B cell (primary cell): ENCODE measurements around the gene ZNF304. TPM values are rescaled to one million over a fixed set of nuclear protein-coding genes. Genes with fewer than 3 reads are reported as not detected.

Source experiments
- ATAC-seq: fragments of 200-7000 bp; cut with Tn5 transposase; one replicate; pipeline ENCODE4 v1.10.0; 2021; ENCODE audit warnings: low read depth, mild to moderate bottlenecking, moderate number of reproducible peaks, moderate library complexity
- CTCF ChIA-PET: fragments of 350-600 bp; sonication (Branson Sonifier 250); formaldehyde crosslinking; loops from one replicate; lab custom pipeline; 2021; ENCODE audit warnings: antibody characterized with exemption, inconsistent platforms; lab: Charles Lee
- POLR2A ChIA-PET: fragments of 350-600 bp; sonication (Branson Sonifier 250); formaldehyde crosslinking; loops from one replicate; lab custom pipeline; 2021; ENCODE audit warnings: antibody characterized with exemption; lab: Charles Lee
- DNase-seq: peaks from one replicate; pipeline ENCODE4 v3.0.0; 2013
- H2AFZ ChIP-seq: 2 replicates; pipeline ENCODE4 v1.6.1; 2012; ENCODE audit warnings: mild to moderate bottlenecking, low read depth, low read length; ENCODE audit not compliant: insufficient read depth, poor library complexity, severe bottlenecking
- H3K27ac ChIP-seq, 2 donors: 1 replicate in 1 of 2; 2 replicates in 1 of 2; pipeline ENCODE4 v1.5.1; 2012 to 2013; ENCODE audit warnings: low read length in 2 of 2, mild to moderate bottlenecking in 2 of 2, moderate library complexity in 1 of 2
- H3K27me3 ChIP-seq, 4 experiments: fragments of 200-600 bp in 1 of 4; sonication (generic) in 1 of 4; replicated peaks in 1 of 4; 1 replicate in 2 of 4; 2 replicates in 2 of 4; pipeline versions ENCODE4 v1.6.1 to v1.7.0; 2013 to 2016; ENCODE audit warnings: low read length in 3 of 4, mild to moderate bottlenecking in 2 of 4, mixed read lengths in 1 of 4, moderate library complexity in 1 of 4; ENCODE audit not compliant: insufficient read depth in 4 of 4, control insufficient read depth in 3 of 4; ENCODE audit errors: control extremely low read depth in 1 of 4
- H3K36me3 ChIP-seq, 2 experiments: replicated peaks in 1 of 2; 1 replicate in 1 of 2; 2 replicates in 1 of 2; pipeline versions ENCODE4 v1.6.1 to v1.7.1; 2013; ENCODE audit warnings: low read length in 1 of 2; ENCODE audit not compliant: insufficient read depth in 2 of 2, control insufficient read depth in 1 of 2; ENCODE audit errors: control extremely low read depth in 1 of 2, extremely low read depth in 1 of 2
- H3K4me1 ChIP-seq, 2 donors: fragments of 200-600 bp in 1 of 2; sonication (generic) in 1 of 2; 1 replicate in 1 of 2; 2 replicates in 1 of 2; pipeline versions ENCODE4 v1.5.1 to v1.6.1; 2013 to 2017; ENCODE audit warnings: low read length in 2 of 2; ENCODE audit not compliant: control insufficient read depth in 2 of 2, insufficient read depth in 2 of 2
- H3K4me2 ChIP-seq: replicated peaks from 2 replicates; pipeline ENCODE3; 2012; ENCODE audit warnings: mild to moderate bottlenecking, low read depth, low read length; ENCODE audit not compliant: poor library complexity, severe bottlenecking
- H3K4me3 ChIP-seq, 5 experiments: fragments of 200-600 bp in 1 of 5; sonication (generic) in 1 of 5; 1 replicate in 3 of 5; 2 replicates in 2 of 5; pipeline versions ENCODE4 v1.5.1 to v1.7.0; 2011 to 2016; ENCODE audit warnings: low read length in 4 of 5, mild to moderate bottlenecking in 4 of 5, low read depth in 2 of 5, control low read depth in 1 of 5, moderate library complexity in 1 of 5; ENCODE audit not compliant: insufficient read depth in 1 of 5; ENCODE audit errors: control extremely low read depth in 1 of 5, extremely low read depth in 1 of 5
- H3K79me2 ChIP-seq: fragments of 200-600 bp; sonication (generic); one replicate; pipeline ENCODE4 v1.6.0; 2016; ENCODE audit warnings: low read length; ENCODE audit not compliant: control insufficient read depth, insufficient read depth
- H3K9ac ChIP-seq: fragments of 200-600 bp; sonication (generic); 2 replicates; pipeline ENCODE4 v1.6.1; 2017; ENCODE audit warnings: mild to moderate bottlenecking, low read length, moderate library complexity
- H3K9me3 ChIP-seq, 3 donors: one replicate each; pipeline versions ENCODE4 v1.6.1 to v1.7.1; 2013; ENCODE audit warnings: low read length in 2 of 3; ENCODE audit not compliant: control insufficient read depth in 2 of 3, insufficient read depth in 1 of 3; ENCODE audit errors: control extremely low read depth in 1 of 3
- H4K20me1 ChIP-seq: 2 replicates; pipeline ENCODE4 v1.6.0; 2012; ENCODE audit warnings: mild to moderate bottlenecking, low read length; ENCODE audit not compliant: insufficient read depth, control insufficient read depth, poor library complexity, severe bottlenecking
- H3K27ac Mint-ChIP-seq: one replicate; pipeline ENCODE4 v1.8.0; 2021; ENCODE audit warnings: mixed read lengths
- H3K27me3 Mint-ChIP-seq: one replicate; pipeline ENCODE4 v1.8.0; 2021; ENCODE audit warnings: mixed read lengths
- H3K4me1 Mint-ChIP-seq: one replicate; pipeline ENCODE4 v1.8.0; 2021; ENCODE audit warnings: mixed read lengths
- H3K4me3 Mint-ChIP-seq: one replicate; pipeline ENCODE4 v1.8.0; 2021; ENCODE audit warnings: mixed read lengths
- H3K9me3 Mint-ChIP-seq: one replicate; pipeline ENCODE4 v1.8.0; 2022; ENCODE audit warnings: mixed read lengths; ENCODE audit not compliant: insufficient read depth
- EZH2 ChIP-seq: IDR thresholded peaks from 2 replicates; pipeline ENCODE4 v1.6.1; 2012; ENCODE audit warnings: borderline replicate concordance, low read depth, mild to moderate bottlenecking, moderate library complexity, low read length; ENCODE audit not compliant: insufficient read depth, poor library complexity, severe bottlenecking
- WGBS: methylation state at CpG from one replicate; pipeline ENCODE4 v1.1.5; 2013; ENCODE audit warnings: missing lambda C conversion rate; ENCODE audit not compliant: insufficient coverage; 5-methylcytosine and 5-hydroxymethylcytosine counted together
- intact Hi-C: fragments of 100-400 bp; cut with micrococcal nuclease; formaldehyde crosslinking; loops from one replicate; pipeline ENCODE4 v1.10.0; 2022
- polyA plus RNA-seq: library from polyadenylated mRNA; depleted of rRNA; stranded (reverse); fragments of >200 nt; gene quantifications from 2 replicates; pipeline ENCODE4 v1.2.3, GENCODE V29; 2012
- total RNA-seq, 2 donors: library from RNA; stranded (reverse); fragments of 120-200 nt in 1 of 2; gene quantifications; 1 replicate in 1 of 2; 2 replicates in 1 of 2; pipeline versions ENCODE4 v1.2.3 to v1.2.4, GENCODE V29; 2013 to 2022
- TF ChIP-seq, protein P1 (sequence below): fragments of 200-600 bp; IDR thresholded peaks from one replicate; pipeline ENCODE4 v1.8.0; 2022; ENCODE audit warnings: antibody characterized with exemption, mild to moderate bottlenecking

The ZNF304 gene
- total and polyA plus RNA-seq, 2 donors (not counting 1 experiment from before 2014, with no cell fraction given) = 5.0 to 16.2 TPM

DNA sequence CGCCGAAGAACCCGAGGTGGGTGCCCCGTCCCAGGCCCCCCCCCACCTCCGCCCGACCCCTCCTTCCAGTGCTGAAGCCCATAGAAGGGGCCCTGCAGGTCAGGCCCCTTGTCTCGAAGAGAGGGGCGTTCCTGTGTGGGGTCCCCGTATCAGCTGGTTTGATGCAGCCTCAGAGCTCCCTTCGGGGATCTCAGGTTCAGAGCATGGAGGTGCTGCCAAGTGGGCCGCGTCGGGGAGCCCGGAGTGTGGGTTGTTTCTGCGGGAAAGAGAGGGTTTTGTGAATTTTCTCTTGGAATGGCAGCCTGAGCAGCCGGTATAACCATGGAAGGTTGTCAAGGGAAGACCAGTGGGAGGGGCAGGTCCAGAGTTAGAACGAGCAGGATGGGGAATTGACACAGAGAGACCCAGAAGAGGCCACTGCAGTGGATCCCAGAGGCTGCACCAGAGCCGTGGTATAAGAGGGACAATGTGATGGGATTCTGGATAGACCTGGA, 12.7 kb downstream of the ZNF304 start:
- DNase-seq = no peak
- Histone ChIP-seq H3K79me2 (peaks cover 24% of the 10 kb centered on the region), H3K4me3 (peak overlapping the region; percentile 56 to 80 (median 71)), H4K20me1 (no peaks in the 10 kb centered on the region), H3K4me1 (peaks cover 10 to 15% of the 10 kb centered on the region in 2 donors), H3K27me3 (no peaks in the 10 kb centered on the region), H3K9me3 (peaks cover 0 to 17% (median 0%) of the 10 kb centered on the region in 3 donors), H3K9ac (peak overlapping the region; percentile 80), H2AFZ (peak overlapping the region; percentile 93), H3K4me2 (peak overlapping the region; percentile 95), H3K27ac (peak overlapping the region; percentile 85 to 97), H3K36me3 (peaks cover 0 to 6% of the 10 kb centered on the region in 2 experiments)
- no peak for ATAC-seq
- no peaks in the 10 kb centered on the region for H3K9me3 Mint-ChIP-seq
- no peaks in the 10 kb centered on the region for H3K27me3 Mint-ChIP-seq
- intact Hi-C loops = loop anchor here (1.0 kb wide), 11 partner anchors 12 to 584 kb away; partner anchors contain the start of genes ZNF17, ZNF256, ZNF304 and ZNF416
- WGBS = 3% methylated on average over 12 of the region's 18 CpGs
- H3K4me1 Mint-ChIP-seq = peaks cover 17% of the 10 kb centered on the region
- no peak for TF ChIP-seq EZH2
- TF ChIP-seq, protein P1, sequence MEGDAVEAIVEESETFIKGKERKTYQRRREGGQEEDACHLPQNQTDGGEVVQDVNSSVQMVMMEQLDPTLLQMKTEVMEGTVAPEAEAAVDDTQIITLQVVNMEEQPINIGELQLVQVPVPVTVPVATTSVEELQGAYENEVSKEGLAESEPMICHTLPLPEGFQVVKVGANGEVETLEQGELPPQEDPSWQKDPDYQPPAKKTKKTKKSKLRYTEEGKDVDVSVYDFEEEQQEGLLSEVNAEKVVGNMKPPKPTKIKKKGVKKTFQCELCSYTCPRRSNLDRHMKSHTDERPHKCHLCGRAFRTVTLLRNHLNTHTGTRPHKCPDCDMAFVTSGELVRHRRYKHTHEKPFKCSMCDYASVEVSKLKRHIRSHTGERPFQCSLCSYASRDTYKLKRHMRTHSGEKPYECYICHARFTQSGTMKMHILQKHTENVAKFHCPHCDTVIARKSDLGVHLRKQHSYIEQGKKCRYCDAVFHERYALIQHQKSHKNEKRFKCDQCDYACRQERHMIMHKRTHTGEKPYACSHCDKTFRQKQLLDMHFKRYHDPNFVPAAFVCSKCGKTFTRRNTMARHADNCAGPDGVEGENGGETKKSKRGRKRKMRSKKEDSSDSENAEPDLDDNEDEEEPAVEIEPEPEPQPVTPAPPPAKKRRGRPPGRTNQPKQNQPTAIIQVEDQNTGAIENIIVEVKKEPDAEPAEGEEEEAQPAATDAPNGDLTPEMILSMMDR = no peak
- CTCF ChIA-PET = no interaction called here
- H3K27ac Mint-ChIP-seq = peak overlapping the region; percentile 97
- POLR2A ChIA-PET = interaction anchor here (0.9 to 1.0 kb wide), 2 partner anchors 13 to 639 kb away, joined by 3 to 5 read pairs; partner anchors contain the start of genes ZNF304 and ZNF606
- peak overlapping the region; percentile 95 for H3K4me3 Mint-ChIP-seq

DNA sequence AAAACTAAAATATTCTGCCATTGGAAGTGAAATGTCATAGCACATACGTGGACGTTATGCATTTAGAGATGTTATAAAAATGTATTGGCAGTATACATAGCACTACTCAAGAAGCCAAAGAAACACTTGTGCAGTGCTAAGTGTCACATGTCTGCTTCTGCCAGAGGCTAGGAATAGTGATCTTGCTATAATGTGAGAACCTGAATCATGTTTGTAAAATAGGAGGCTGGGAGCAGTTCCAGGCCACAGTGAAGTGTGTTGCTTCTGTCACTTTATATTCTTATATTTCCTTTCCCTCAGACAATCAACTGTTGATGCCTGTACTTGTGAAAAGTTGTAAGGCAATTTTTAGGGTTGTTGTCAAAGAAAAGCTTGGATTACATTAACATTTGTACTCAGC, 15.7 kb downstream of the ZNF304 start:
- H3K27me3 ChIP-seq = no peaks in the 10 kb centered on the region
- peaks cover 0 to 15% (median 0%) of the 10 kb centered on the region in 3 donors for H3K9me3 ChIP-seq
- peaks cover 0 to 5% of the 10 kb centered on the region in 2 experiments for H3K36me3 ChIP-seq
- Mint-ChIP-seq H3K27me3 (no peaks in the 10 kb centered on the region), H3K4me1 (peaks cover 16% of the 10 kb centered on the region), H3K27ac (no peak overlapping the region), H3K4me3 (no peak overlapping the region), H3K9me3 (no peaks in the 10 kb centered on the region)
- POLR2A ChIA-PET = no interaction called here
- DNase-seq = no peak
- H3K9ac ChIP-seq = no peak overlapping the region
- no peak for TF ChIP-seq EZH2
- TF ChIP-seq, protein P1 = no peak
- intact Hi-C loops = no loop called here
- H3K4me1 ChIP-seq = peaks cover 10 to 15% of the 10 kb centered on the region in 2 donors
- no peak overlapping the region for H3K4me2 ChIP-seq
- H3K27ac ChIP-seq = no peak overlapping the region
- no peak overlapping the region for H3K4me3 ChIP-seq
- peaks cover 24% of the 10 kb centered on the region for H3K79me2 ChIP-seq
- ATAC-seq = no peak
- WGBS = no CpG with 5 or more reads among the region's 2 CpGs
- CTCF ChIA-PET = no interaction called here
- no peaks in the 10 kb centered on the region for H4K20me1 ChIP-seq
- H2AFZ ChIP-seq = no peak overlapping the region
